ENCODE measurements around the gene AIPL1.

AIPL1 gene

GRCh38 chr17:6465206-6466003 is 30.5 kb upstream of the AIPL1 start:
- no peak for DNase-seq

- no peak for DNase-seq
Measured at GRCh38 chr17:6464446-6465041, 29.6 kb upstream of the AIPL1 start.

- DNase-seq: no peak
Measured at GRCh38 chr17:6463616-6464445, 28.9 kb upstream of the AIPL1 start.

- DNase-seq: no peak
Measured at GRCh38 chr17:6462692-6463091, 27.8 kb upstream of the AIPL1 start.

GRCh38 chr17:6461792-6462524 is 27.0 kb upstream of the AIPL1 start:
- DNase-seq: no peak

- DNase-seq: no peak
Measured at GRCh38 chr17:6461246-6461645, 26.3 kb upstream of the AIPL1 start.

- DNase-seq: no peak
Measured at GRCh38 chr17:6460531-6461161, 25.7 kb upstream of the AIPL1 start.

GRCh38 chr17:6458460-6458950 is 23.6 kb upstream of the AIPL1 start:
- no peak for DNase-seq

GRCh38 chr17:6457688-6458459 is 23.0 kb upstream of the AIPL1 start:
- DNase-seq: no peak

- DNase-seq: no peak
Measured at GRCh38 chr17:6456914-6457687, 22.2 kb upstream of the AIPL1 start.

GRCh38 chr17:6456321-6456720 is 21.4 kb upstream of the AIPL1 start:
- DNase-seq: no peak

- DNase-seq: peak; percentile 58 to 69
Measured at GRCh38 chr17:6455321-6455705, 20.4 kb upstream of the AIPL1 start.

- DNase-seq: no peak
Measured at GRCh38 chr17:6454495-6455320, 19.8 kb upstream of the AIPL1 start.

GRCh38 chr17:6453279-6454024 is 18.5 kb upstream of the AIPL1 start:
- DNase-seq: no peak

GRCh38 chr17:6452471-6453266 is 17.7 kb upstream of the AIPL1 start:
- DNase-seq: no peak

GRCh38 chr17:6450926-6451832 is 16.3 kb upstream of the AIPL1 start:
- no peak for DNase-seq

GRCh38 chr17:6449307-6449706 is 14.4 kb upstream of the AIPL1 start:
- no peak for DNase-seq
